ENCODE measurements around the gene BICDL2.

GRCh38 chr16:3028716-3029319 is 7.9 kb downstream of the BICDL2 start:
- TF ChIP-seq POLR2A (IDR thresholded peaks at IDR 0.05) (no peak), CTCF (IDR thresholded peaks at IDR 0.05) (no peak)

All from testis (tissue), 2 donors.